ENCODE measurements around the gene ACSS3. TPM values are rescaled to one million over a fixed set of nuclear protein-coding genes. Genes with fewer than 3 reads are reported as not detected.

The ACSS3 gene
- total and polyA plus RNA-seq, 2 of the 8 experiments (the other 6 are each of a cell fraction or from before 2014, with no cell fraction given), result 14.4 to 24.0 TPM

DNA sequence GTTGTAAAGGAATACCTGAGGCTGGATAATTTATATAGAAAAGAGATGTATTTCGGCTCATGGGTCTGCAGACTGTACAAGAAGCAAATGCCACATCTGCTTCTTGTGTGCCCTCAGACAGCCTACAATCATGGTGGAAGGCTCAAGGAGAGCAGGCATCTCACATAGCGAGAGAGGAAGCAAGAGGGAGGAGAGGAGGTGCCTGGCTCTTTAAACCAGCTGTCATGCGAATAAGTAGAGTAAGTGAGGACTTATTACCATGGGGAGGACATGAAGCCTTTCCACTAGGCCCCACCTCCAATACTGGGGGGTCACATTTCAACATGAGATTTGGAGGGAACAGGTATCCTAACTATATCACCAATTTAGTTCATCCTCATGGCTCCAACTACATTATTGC lies 118.7 kb downstream of the ACSS3 start:
- 90% methylated on average over 3 of the region's 3 CpGs; no CpG with 5 or more reads in 1 of the 2 experiments for whole genome bisulfite sequencing, 2 experiments (ENCODE audit: extremely low coverage in 1 of 2, insufficient coverage in 1 of 2, insufficient read length in 1 of 2, insufficient replicate concordance in 2 of 2, low coverage in 1 of 2, low lambda C conversion rate in 2 of 2, missing lambda C conversion rate in 1 of 2)
- H3K4me3 ChIP-seq (ENCODE audit: extremely low read depth in 1 of 4, insufficient read depth in 2 of 4, low read depth in 3 of 4, low read length in 4 of 4), result no peak overlapping the region
- no peaks in the 10 kb centered on the region for H3K79me2 ChIP-seq (ENCODE audit: control insufficient read depth in 1 of 2, insufficient read depth in 2 of 2, low read length in 2 of 2)
- no peak overlapping the region for H2BK5ac ChIP-seq (ENCODE audit: low read depth, low read length)
- no peaks in the 10 kb centered on the region for H3K27me3 ChIP-seq (replicated peaks in 1 of 4; ENCODE audit: control insufficient read depth in 3 of 4, extremely low read depth in 1 of 4, insufficient read depth in 3 of 4, low read length in 3 of 4)
- no peak overlapping the region for H2BK12ac ChIP-seq (ENCODE audit: low read depth, low read length)
- DNase-seq (ENCODE audit: low read depth in 1 of 2, low spot score in 2 of 2), result no peak
- no peak overlapping the region for H3K4ac ChIP-seq (replicated peaks; ENCODE audit: insufficient read length, low read depth, low read length)
- H4K20me1 ChIP-seq (replicated peaks in 1 of 2; ENCODE audit: control insufficient read depth in 1 of 2, insufficient read depth in 2 of 2, low read length in 2 of 2), result no peaks in the 10 kb centered on the region
- TF ChIP-seq, protein P1, sequence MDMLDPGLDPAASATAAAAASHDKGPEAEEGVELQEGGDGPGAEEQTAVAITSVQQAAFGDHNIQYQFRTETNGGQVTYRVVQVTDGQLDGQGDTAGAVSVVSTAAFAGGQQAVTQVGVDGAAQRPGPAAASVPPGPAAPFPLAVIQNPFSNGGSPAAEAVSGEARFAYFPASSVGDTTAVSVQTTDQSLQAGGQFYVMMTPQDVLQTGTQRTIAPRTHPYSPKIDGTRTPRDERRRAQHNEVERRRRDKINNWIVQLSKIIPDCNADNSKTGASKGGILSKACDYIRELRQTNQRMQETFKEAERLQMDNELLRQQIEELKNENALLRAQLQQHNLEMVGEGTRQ (IDR thresholded peaks at IDR 0.05; ENCODE audit: low read length), result no peak
- TF ChIP-seq TAF7 (optimal IDR thresholded peaks at IDR 0.05; ENCODE audit: borderline replicate concordance, low read depth, low read length) (no peak), KDM4A (IDR thresholded peaks at IDR 0.05; ENCODE audit: low read depth, low read length, severe bottlenecking) (no peak), TEAD4 (IDR thresholded peaks at IDR 0.05; ENCODE audit: low read depth, low read length) (no peak), NRF1 (IDR thresholded peaks at IDR 0.05; ENCODE audit: low read depth, low read length) (no peak)
- no peak overlapping the region for H3K4me2 ChIP-seq (ENCODE audit: insufficient read depth in 1 of 2, low read depth in 2 of 2, low read length in 2 of 2)
- no peak overlapping the region for H3K56ac ChIP-seq (replicated peaks; ENCODE audit: insufficient read length, low read depth, low read length)
- POLR2A ChIA-PET (ENCODE audit: partially characterized antibody), result no interaction called here
- no peak for FAIRE-seq
- H4K91ac ChIP-seq (replicated peaks; ENCODE audit: insufficient read length, low read length), result no peak overlapping the region
- no peak overlapping the region for H3K18ac ChIP-seq (ENCODE audit: extremely low read depth, low read length)
- H2BK120ac ChIP-seq (replicated peaks; ENCODE audit: low read depth, low read length), result no peak overlapping the region
- no peaks in the 10 kb centered on the region for H3K9me3 ChIP-seq (ENCODE audit: insufficient read depth in 2 of 2, low read depth in 1 of 2, low read length in 1 of 2)
- CTCF ChIA-PET (ENCODE audit: partially characterized antibody), result no interaction called here
- no peak overlapping the region for H2BK15ac ChIP-seq (ENCODE audit: low read length)
- H4K8ac ChIP-seq (ENCODE audit: extremely low read depth, insufficient read depth, low read length), result no peak overlapping the region
- no peak overlapping the region for H3K27ac ChIP-seq (ENCODE audit: low read depth, low read length)
- H3K23me2 ChIP-seq (ENCODE audit: low read depth, low read length), result no peaks in the 10 kb centered on the region
- H3K36me3 ChIP-seq (ENCODE audit: control insufficient read depth in 2 of 4, insufficient read depth in 4 of 4, low read length in 3 of 4), result no peaks in the 10 kb centered on the region; a peak in 1 of 8 replicates
- no peak overlapping the region for H2BK20ac ChIP-seq (ENCODE audit: low read length)
- H3K23ac ChIP-seq (ENCODE audit: insufficient read length), result no peak overlapping the region
- no peaks in the 10 kb centered on the region for H3K79me1 ChIP-seq (ENCODE audit: low read depth, low read length)
- no peaks in the 10 kb centered on the region for H3K4me1 ChIP-seq (replicated peaks in 1 of 4; ENCODE audit: control insufficient read depth in 3 of 4, insufficient read depth in 4 of 4, low read length in 3 of 4)
- no peak overlapping the region for H4K5ac ChIP-seq (ENCODE audit: insufficient read length, low read depth, low read length)
- no peak overlapping the region for H3K9ac ChIP-seq (replicated peaks in 1 of 4; ENCODE audit: extremely low read depth in 1 of 4, low read depth in 3 of 4, low read length in 3 of 4)
- H2AFZ ChIP-seq (ENCODE audit: low read length), result no peak overlapping the region
- H3K14ac ChIP-seq (ENCODE audit: insufficient read length), result no peak overlapping the region
- H2AK5ac ChIP-seq (ENCODE audit: low read depth, low read length), result no peak overlapping the region

Data from H1 (cell line).